Endothelial cell of umbilical vein (primary cell): ENCODE measurements around the gene TTLL4. TPM values are rescaled to one million over a fixed set of nuclear protein-coding genes. Genes with fewer than 3 reads are reported as not detected.

Source experiments
- BruUV-seq: library from RNA; stranded (reverse); fragments of 400-500 nt; replicated peaks from 2 replicates; lab custom pipeline; 2021; lab: Mats Ljungman, UMichigan
- CTCF ChIA-PET: fragments of 300-600, 350-600 bp; sonication (Branson Sonifier 250); formaldehyde crosslinking; loops from one replicate; lab custom pipeline; 2021; ENCODE audit warnings: antibody characterized with exemption, inconsistent platforms; lab: Charles Lee
- POLR2A ChIA-PET: fragments of 300-600, 350-600 bp; sonication (Branson Sonifier 250); formaldehyde crosslinking; loops from one replicate; lab custom pipeline; 2021; ENCODE audit warnings: antibody characterized with exemption, inconsistent platforms; lab: Charles Lee
- DNase-seq: peaks from one replicate; pipeline ENCODE4 v3.0.0-alpha.2; 2011; ENCODE audit warnings: low read depth, low spot score
- FAIRE-seq: peaks from 2 replicates; lab custom pipeline; 2011; peaks lifted over from hg19 to GRCh38; lab: Jason Lieb, UNC
- H2AFZ ChIP-seq: 2 replicates; pipeline ENCODE4 v1.6.0; 2012; ENCODE audit warnings: low read depth, low read length, control low read depth, inconsistent platforms
- H3K27ac ChIP-seq: 2 replicates; pipeline ENCODE4 v1.5.1; 2011; ENCODE audit warnings: low read depth, mild to moderate bottlenecking, control low read depth, low read length, moderate library complexity; ENCODE audit not compliant: insufficient read depth
- H3K27me3 ChIP-seq, 2 experiments: 2 replicates each; pipeline versions ENCODE4 v1.6.0 to v1.6.1; 2011; ENCODE audit warnings: low read length in 2 of 2, mixed read lengths in 1 of 2; ENCODE audit not compliant: control insufficient read depth in 2 of 2, insufficient read depth in 2 of 2
- H3K36me3 ChIP-seq, 2 experiments: 2 replicates in 1 of 2; 3 replicates in 1 of 2; pipeline ENCODE4 v1.5.1; 2011; ENCODE audit warnings: low read length in 2 of 2, mild to moderate bottlenecking in 1 of 2, moderate library complexity in 1 of 2; ENCODE audit not compliant: control insufficient read depth in 2 of 2, insufficient read depth in 2 of 2; ENCODE audit errors: extremely low read depth in 1 of 2
- H3K4me1 ChIP-seq: 3 replicates; pipeline ENCODE4 v1.5.1; 2011; ENCODE audit warnings: mild to moderate bottlenecking, low read length; ENCODE audit not compliant: control insufficient read depth, insufficient read depth; ENCODE audit errors: extremely low read depth
- H3K4me2 ChIP-seq: 2 replicates; pipeline ENCODE4 v1.6.1; 2011; ENCODE audit warnings: low read length, control low read depth, mixed read lengths; ENCODE audit not compliant: insufficient read depth
- H3K4me3 ChIP-seq, 3 experiments: fragments of 200-600 bp in 1 of 3; sonication (generic), shearing (Covaris generic) in 1 of 3; replicated peaks in 1 of 3; 2 replicates each; pipeline ENCODE4 v1.5.1; 2011 to 2016; ENCODE audit warnings: control low read depth in 3 of 3, low read length in 3 of 3, mild to moderate bottlenecking in 2 of 3, inconsistent platforms in 1 of 3, low read depth in 1 of 3, moderate library complexity in 1 of 3; ENCODE audit not compliant: insufficient read depth in 1 of 3
- H3K79me2 ChIP-seq: 2 replicates; pipeline ENCODE4 v1.6.0; 2012; ENCODE audit warnings: low read length, inconsistent platforms; ENCODE audit not compliant: control insufficient read depth, insufficient read depth
- H3K9ac ChIP-seq: replicated peaks from 2 replicates; pipeline ENCODE3; 2011; ENCODE audit warnings: low read length, control low read depth; ENCODE audit not compliant: insufficient read depth; ENCODE audit errors: extremely low read depth
- H3K9me1 ChIP-seq: replicated peaks from 3 replicates; pipeline ENCODE4 v1.6.0; 2011; ENCODE audit warnings: mild to moderate bottlenecking, low read length; ENCODE audit not compliant: control insufficient read depth, insufficient read depth; ENCODE audit errors: extremely low read depth
- H3K9me3 ChIP-seq: replicated peaks from 2 replicates; pipeline ENCODE4 v1.5.1; 2012; ENCODE audit warnings: low read length, inconsistent platforms; ENCODE audit not compliant: control insufficient read depth, insufficient read depth
- H4K20me1 ChIP-seq: replicated peaks from 2 replicates; pipeline ENCODE3; 2011; ENCODE audit warnings: mild to moderate bottlenecking, low read length; ENCODE audit not compliant: control insufficient read depth, insufficient read depth; ENCODE audit errors: extremely low read depth
- EZH2 ChIP-seq: IDR thresholded peaks from 2 replicates; pipeline ENCODE4 v1.6.1; 2012; ENCODE audit warnings: borderline replicate concordance, low read depth, mild to moderate bottlenecking, moderate library complexity, low read length, inconsistent platforms; ENCODE audit not compliant: severe bottlenecking
- FOS ChIP-seq: IDR thresholded peaks from 2 replicates; pipeline ENCODE4 v1.6.1; 2011; ENCODE audit warnings: mild to moderate bottlenecking, low read length, moderate library complexity, borderline replicate concordance; ENCODE audit not compliant: insufficient read depth
- GATA2 ChIP-seq: IDR thresholded peaks from 2 replicates; pipeline ENCODE4 v1.7.0; 2011; ENCODE audit warnings: low read depth, mild to moderate bottlenecking, moderate library complexity, mixed read lengths, low read length; ENCODE audit not compliant: insufficient read length, insufficient read depth
- JUN ChIP-seq: IDR thresholded peaks from 2 replicates; pipeline ENCODE4 v1.6.1; 2011; ENCODE audit warnings: borderline replicate concordance, low read depth; ENCODE audit not compliant: insufficient read length, insufficient read depth
- MYC ChIP-seq: IDR thresholded peaks from one replicate; pipeline ENCODE4 v1.6.1; 2011; ENCODE audit warnings: mild to moderate bottlenecking, low read depth, low read length
- POLR2A ChIP-seq: IDR thresholded peaks from 2 replicates; pipeline ENCODE4 v1.6.1; 2012; ENCODE audit warnings: low read depth, mild to moderate bottlenecking, control low read depth, low read length
- POLR2AphosphoS5 ChIP-seq: IDR thresholded peaks from 2 replicates; pipeline ENCODE4 v1.6.1; 2012; ENCODE audit warnings: low read depth, mild to moderate bottlenecking, control low read depth, low read length, moderate library complexity; ENCODE audit not compliant: insufficient read depth
- dilution Hi-C: fragments of 300-500 bp; cut with MboI; formaldehyde crosslinking; loops from one replicate; pipeline ENCODE4 v1.15.0; 2019; ENCODE audit warnings: low sequenced_read_pairs; ENCODE audit not compliant: extremely low pct_ligation_motif_present
- intact Hi-C: fragments of 100-400 bp; cut with micrococcal nuclease; formaldehyde crosslinking; loops from one replicate; pipeline ENCODE4 v1.10.0; 2022
- polyA plus RNA-seq, 4 experiments: library from polyadenylated mRNA; depleted of rRNA in 3 of 4; stranded (reverse) in 3 of 4; unstranded in 1 of 4; fragments of >200 nt; gene quantifications; 2 replicates each; pipeline versions ENCODE4 v1.2.1 to v1.2.3, GENCODE V29; 2011 to 2012; ENCODE audit warnings: missing spikeins in 1 of 4
- total RNA-seq: library from RNA; stranded (reverse); gene quantifications from 2 replicates; pipeline ENCODE4 v1.2.3, GENCODE V29; 2021
- TF ChIP-seq, protein P1 (sequence below): IDR thresholded peaks from 2 replicates; pipeline ENCODE4 v1.6.1; 2011; ENCODE audit not compliant: insufficient read depth, insufficient read length
- TF ChIP-seq, protein P2 (sequence below), 2 donors: IDR thresholded peaks; 1 replicate in 1 of 2; 2 replicates in 1 of 2; pipeline ENCODE4 v1.5.1; 2011; ENCODE audit warnings: low read length in 2 of 2, mild to moderate bottlenecking in 2 of 2, moderate library complexity in 2 of 2, control low read depth in 1 of 2, inconsistent platforms in 1 of 2, low read depth in 1 of 2; ENCODE audit not compliant: insufficient read depth in 1 of 2; ENCODE audit errors: extremely low read depth in 1 of 2

TTLL4 gene
- total and polyA plus RNA-seq, 2 donors (not counting 3 experiments of a cell fraction or from before 2014, with no cell fraction given) = 26.7 to 45.0 TPM

DNA sequence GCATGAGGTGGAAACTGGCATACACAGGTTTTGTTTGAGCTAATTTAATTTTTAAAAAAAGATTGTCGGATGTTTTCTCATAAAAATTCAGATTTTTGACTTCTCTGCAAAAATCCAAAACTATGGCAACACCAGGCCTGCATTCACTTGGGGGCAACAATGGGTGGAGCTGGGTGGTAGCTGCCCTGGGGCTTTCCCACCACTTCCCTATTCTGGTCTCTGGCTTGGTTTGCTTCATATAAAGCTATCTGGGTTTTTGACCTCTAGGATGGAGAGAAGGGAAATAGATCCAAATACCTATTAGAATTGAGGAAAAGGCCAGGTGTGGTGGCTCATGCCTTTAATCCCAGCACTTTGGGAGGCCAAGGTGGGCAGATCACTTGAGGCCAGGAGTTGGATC is 65.9 kb downstream of the TTLL4 start:
- no peak overlapping the region for H3K27ac ChIP-seq
- H3K9ac ChIP-seq = no peak overlapping the region
- H3K79me2 ChIP-seq = no peaks in the 10 kb centered on the region
- FAIRE-seq (no peak), DNase-seq (no peak)
- H3K4me1 ChIP-seq = peaks cover 4% of the 10 kb centered on the region
- H3K36me3 ChIP-seq = no peaks in the 10 kb centered on the region
- TF ChIP-seq POLR2AphosphoS5 = no peak
- no peak for TF ChIP-seq GATA2
- TF ChIP-seq EZH2 = no peak
- TF ChIP-seq POLR2A = no peak
- TF ChIP-seq, protein P1, sequence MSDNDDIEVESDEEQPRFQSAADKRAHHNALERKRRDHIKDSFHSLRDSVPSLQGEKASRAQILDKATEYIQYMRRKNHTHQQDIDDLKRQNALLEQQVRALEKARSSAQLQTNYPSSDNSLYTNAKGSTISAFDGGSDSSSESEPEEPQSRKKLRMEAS = no peak
- TF ChIP-seq MYC = no peak
- TF ChIP-seq, protein P2, sequence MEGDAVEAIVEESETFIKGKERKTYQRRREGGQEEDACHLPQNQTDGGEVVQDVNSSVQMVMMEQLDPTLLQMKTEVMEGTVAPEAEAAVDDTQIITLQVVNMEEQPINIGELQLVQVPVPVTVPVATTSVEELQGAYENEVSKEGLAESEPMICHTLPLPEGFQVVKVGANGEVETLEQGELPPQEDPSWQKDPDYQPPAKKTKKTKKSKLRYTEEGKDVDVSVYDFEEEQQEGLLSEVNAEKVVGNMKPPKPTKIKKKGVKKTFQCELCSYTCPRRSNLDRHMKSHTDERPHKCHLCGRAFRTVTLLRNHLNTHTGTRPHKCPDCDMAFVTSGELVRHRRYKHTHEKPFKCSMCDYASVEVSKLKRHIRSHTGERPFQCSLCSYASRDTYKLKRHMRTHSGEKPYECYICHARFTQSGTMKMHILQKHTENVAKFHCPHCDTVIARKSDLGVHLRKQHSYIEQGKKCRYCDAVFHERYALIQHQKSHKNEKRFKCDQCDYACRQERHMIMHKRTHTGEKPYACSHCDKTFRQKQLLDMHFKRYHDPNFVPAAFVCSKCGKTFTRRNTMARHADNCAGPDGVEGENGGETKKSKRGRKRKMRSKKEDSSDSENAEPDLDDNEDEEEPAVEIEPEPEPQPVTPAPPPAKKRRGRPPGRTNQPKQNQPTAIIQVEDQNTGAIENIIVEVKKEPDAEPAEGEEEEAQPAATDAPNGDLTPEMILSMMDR (IDR thresholded peaks at IDR 0.05; ENCODE audit: extremely low read depth in 1 of 2, insufficient read depth in 1 of 2, low read depth in 1 of 2, low read length in 2 of 2) = no peak
- TF ChIP-seq JUN = no peak
- no peak for TF ChIP-seq FOS
- H3K9me3 ChIP-seq = no peaks in the 10 kb centered on the region
- CTCF ChIA-PET = interaction anchor here (1.7 to 5.8 kb wide), 2 partner anchors 51 to 71 kb away, joined by 3 to 22 read pairs; no protein-coding TSS in a partner anchor
- dilution Hi-C loops (no loop called here), intact Hi-C loops (no loop called here)
- H3K9me1 ChIP-seq = no peaks in the 10 kb centered on the region
- BruUV-seq = no TSS peak
- no peak overlapping the region for H3K4me2 ChIP-seq
- H4K20me1 ChIP-seq = no peaks in the 10 kb centered on the region
- H3K27me3 ChIP-seq = no peaks in the 10 kb centered on the region
- H2AFZ ChIP-seq = no peak overlapping the region
- no peak overlapping the region for H3K4me3 ChIP-seq
- POLR2A ChIA-PET = no interaction called here
